HG03457 (cell line): Measurements from ENCODE around the gene TTC34.
"Not testable (repeated sequence)": the region's sequence is repeated elsewhere in the genome, so short reads cannot be mapped to it uniquely, and the experiment has no call there.

Experiments used
- ATAC-seq: cut with Tn5 transposase; IDR thresholded peaks from one replicate; pipeline ENCODE4 v1.9.1; 2021; ENCODE audit warnings: moderate number of reproducible peaks; ENCODE audit not compliant: unreplicated experiment

The TTC34 gene

GRCh38 chr1:2684878-2685277, 116.6 kb downstream of the TTC34 start:
- not testable (repeated sequence) for ATAC-seq

GRCh38 chr1:2684000-2684399, 117.5 kb downstream of the TTC34 start:
- ATAC-seq: not testable (repeated sequence)

GRCh38 chr1:2683321-2683741, 118.2 kb downstream of the TTC34 start:
- ATAC-seq: not testable (repeated sequence)

- ATAC-seq: not testable (repeated sequence)
These were observed 118.6 kb downstream of the TTC34 start for GRCh38 chr1:2682879-2683278.

GRCh38 chr1:2676726-2677125, 124.8 kb downstream of the TTC34 start:
- not testable (repeated sequence) for ATAC-seq

GRCh38 chr1:2671656-2672055, 129.8 kb downstream of the TTC34 start:
- not testable (repeated sequence) for ATAC-seq

GRCh38 chr1:2659806-2660205, 141.7 kb downstream of the TTC34 start:
- ATAC-seq: not testable (repeated sequence)

- not testable (repeated sequence) for ATAC-seq
These were observed 143.6 kb downstream of the TTC34 start for GRCh38 chr1:2657909-2658308.

GRCh38 chr1:2657124-2657523, 144.4 kb downstream of the TTC34 start:
- not testable (repeated sequence) for ATAC-seq

GRCh38 chr1:2655598-2656434, 145.7 kb downstream of the TTC34 start:
- ATAC-seq: not testable (repeated sequence)

- ATAC-seq: not testable (repeated sequence)
These were observed 147.0 kb downstream of the TTC34 start for GRCh38 chr1:2654443-2654948.

- ATAC-seq: not testable (repeated sequence)
These were observed 147.6 kb downstream of the TTC34 start for GRCh38 chr1:2653741-2654442.

- ATAC-seq: not testable (repeated sequence)
These were observed 148.4 kb downstream of the TTC34 start for GRCh38 chr1:2652926-2653571.

GRCh38 chr1:2652152-2652925, 149.2 kb downstream of the TTC34 start:
- ATAC-seq: not testable (repeated sequence)

GRCh38 chr1:2650967-2651645, 150.4 kb downstream of the TTC34 start:
- ATAC-seq: no peak

GRCh38 chr1:2646837-2647236, 154.7 kb downstream of the TTC34 start:
- no peak for ATAC-seq

- no peak for ATAC-seq
These were observed 155.7 kb downstream of the TTC34 start for GRCh38 chr1:2645776-2646175.

GRCh38 chr1:2645143-2645542, 156.3 kb downstream of the TTC34 start:
- no peak for ATAC-seq

GRCh38 chr1:2644591-2645101, 156.8 kb downstream of the TTC34 start:
- no peak for ATAC-seq

- ATAC-seq: no peak
These were observed 157.3 kb downstream of the TTC34 start for GRCh38 chr1:2644171-2644570.
